Measurements from ENCODE around the gene CASP1.
"Not testable (repeated sequence)": the region's sequence is repeated elsewhere in the genome, so short reads cannot be mapped to it uniquely, and the experiment has no call there.

CASP1 gene

DNA sequence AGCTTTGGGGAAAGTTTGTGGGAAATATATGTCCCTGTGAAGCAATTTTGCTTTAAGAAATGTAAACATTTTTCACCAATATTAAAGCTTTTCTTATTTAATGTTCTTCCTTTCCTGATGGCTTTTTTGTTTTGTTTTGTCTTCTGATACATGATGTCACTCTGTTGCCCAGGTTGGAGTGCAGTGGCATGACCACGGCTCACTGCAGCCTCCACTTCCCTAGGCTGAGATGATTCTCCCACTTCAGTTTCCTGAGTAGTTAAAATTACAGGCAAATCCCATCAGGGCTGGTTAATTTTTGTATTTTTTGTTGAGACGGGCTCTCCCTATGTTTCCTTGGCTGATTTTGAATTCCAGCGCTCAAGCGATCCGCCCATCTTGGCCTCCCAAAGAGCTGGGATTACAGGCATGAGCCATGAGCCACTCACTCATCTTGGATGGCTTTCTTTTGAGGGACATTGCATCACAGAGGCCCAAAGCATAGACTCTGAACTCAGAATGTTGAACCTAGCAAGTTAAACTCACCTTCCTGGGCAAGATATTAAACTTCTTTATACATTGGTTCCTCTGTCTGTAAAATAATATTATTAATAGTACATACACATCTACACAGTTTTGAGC lies 10.8 kb upstream of the CASP1 start:
- DNase-seq: peak; percentile 25

DNA sequence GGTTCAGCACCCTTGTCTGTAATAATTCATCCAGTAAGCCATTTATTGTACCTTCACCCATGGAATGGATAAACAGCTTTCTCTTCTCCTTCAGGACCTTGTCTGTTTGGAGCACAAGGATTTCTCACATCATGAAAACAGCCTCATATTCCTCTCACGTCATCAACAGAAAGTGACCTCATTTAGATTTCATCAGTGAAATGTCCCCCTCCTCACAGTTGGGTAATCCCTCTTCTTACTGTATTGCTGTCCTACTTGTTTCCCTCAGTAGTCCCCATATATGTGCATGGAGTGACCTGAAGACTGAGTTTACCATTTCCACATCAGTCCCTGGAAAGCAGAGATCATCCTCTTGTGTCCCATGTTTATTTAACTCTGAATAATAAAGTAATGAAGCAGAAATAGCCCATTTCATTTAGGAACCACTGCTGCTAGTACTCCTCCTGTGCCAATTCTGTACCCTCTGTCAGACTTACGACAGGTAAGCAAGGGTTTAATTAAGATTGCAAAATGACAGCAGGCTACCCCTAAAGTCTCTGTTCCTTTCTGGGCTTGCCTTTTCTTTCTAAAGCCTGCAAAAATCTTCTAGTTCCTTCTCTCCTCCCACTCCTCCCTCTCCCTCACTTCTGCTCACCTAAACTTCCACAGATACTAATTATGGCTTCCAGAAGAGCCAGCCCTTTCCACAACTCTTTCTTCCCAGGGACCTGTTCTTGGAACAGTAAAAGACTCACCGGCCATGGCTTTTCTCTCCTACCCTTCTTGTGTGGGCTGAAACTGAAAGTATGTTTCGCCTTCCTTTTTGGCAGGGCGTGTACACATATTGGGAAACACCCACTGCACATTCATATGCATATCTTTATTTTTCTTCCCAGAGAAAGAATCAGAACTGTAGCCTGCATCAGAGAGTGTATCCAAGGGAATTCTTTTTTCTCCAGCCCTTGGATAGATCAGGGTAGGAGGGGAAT lies 9.9 kb upstream of the CASP1 start, which contains the start of gene CARD16:
TSS of gene CARD16 (minus strand) at position 779 of the 968 bp plus-strand sequence. CDS start at position 741, 38 bp downstream.
- DNase-seq: peak; percentile 54

- no peak for DNase-seq
These were observed 7.2 kb upstream of the CASP1 start for GRCh38 chr11:105042178-105042577.

DNA sequence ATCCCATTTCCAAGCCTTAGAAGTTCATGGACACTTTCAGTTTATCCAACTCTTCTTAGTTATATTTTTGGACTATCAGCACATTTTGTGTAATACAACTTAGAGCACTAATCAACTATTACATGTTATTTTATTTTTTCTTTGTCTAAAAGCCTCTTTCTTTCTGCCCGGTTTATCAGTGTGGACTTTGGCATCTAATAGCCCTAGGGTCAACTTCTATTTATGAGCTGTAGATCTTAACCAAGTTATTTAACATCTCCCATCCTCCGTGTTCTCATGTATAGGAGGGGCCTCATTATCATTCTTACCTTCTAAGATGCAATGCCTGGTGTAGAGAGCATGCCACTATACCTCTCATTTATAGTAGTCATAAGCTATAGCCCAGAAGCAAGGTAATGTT lies 5.8 kb upstream of the CASP1 start:
- no peak for DNase-seq

DNA sequence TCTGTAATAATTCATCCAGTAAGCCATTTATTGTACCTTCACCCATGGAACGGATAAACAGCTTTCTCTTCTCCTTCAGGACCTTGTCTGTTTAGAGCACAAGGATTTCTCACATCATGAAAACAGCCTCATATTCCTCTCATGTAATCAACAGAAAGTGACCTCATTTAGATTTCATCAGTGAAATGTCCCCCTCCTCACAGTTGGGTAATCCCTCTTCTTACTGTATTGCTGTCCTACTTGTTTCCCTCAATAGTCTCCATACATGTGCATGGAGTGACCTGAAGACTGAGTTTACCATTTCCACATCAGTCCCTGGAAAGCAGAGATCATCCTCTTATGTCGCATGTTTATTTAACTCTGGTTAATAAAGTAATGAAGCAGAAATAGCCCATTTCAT lies 556 bp downstream of the CASP1 start:
- DNase-seq: not testable (repeated sequence)

GRCh38 chr11:105033781-105034180 lies 1.2 kb downstream of the CASP1 start:
- DNase-seq: no peak

- no peak for DNase-seq
These were observed 1.6 kb downstream of the CASP1 start for GRCh38 chr11:105033343-105033742.

DNA sequence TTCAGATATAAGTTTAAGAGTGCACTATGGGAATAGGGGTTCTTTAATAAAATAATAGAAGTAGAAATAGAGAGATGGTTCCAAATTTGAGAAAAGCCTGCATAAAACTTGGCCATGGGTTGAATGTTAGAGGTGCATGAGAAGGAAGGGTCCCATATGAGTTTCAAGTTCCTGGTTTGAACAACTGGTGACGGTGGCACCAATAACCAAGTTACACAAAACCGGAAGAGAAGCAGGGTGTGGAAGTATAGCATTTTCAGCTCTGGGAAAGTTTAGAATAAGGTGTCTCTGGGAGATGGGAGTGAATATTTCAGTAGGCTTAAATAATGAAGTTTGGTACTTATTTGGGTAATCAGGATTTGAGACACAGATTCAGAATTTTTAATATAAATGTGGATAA lies 2.4 kb downstream of the CASP1 start:
- DNase-seq: no peak

- DNase-seq: no peak
These were observed 7.3 kb downstream of the CASP1 start for GRCh38 chr11:105027678-105028077.

DNA sequence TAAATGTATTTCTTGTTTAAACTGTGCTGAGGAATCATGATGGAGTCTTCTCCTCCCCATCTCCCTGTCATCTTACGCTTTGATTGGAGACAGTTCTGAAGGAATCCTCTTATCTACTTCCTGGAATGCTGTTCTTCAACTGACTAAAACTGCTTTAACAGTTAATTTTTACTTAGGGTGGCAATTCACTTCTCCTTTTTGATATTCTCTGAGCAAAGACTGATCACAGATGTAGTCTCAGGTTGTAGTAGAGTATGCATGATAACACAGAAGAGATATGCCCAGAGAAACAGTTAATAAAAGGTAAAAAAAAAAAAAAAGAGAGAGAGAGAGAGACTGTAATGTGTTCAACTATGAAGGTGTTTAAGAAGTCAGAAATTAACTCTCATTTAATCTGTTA lies 10.6 kb downstream of the CASP1 start:
- DNase-seq: no peak

DNA sequence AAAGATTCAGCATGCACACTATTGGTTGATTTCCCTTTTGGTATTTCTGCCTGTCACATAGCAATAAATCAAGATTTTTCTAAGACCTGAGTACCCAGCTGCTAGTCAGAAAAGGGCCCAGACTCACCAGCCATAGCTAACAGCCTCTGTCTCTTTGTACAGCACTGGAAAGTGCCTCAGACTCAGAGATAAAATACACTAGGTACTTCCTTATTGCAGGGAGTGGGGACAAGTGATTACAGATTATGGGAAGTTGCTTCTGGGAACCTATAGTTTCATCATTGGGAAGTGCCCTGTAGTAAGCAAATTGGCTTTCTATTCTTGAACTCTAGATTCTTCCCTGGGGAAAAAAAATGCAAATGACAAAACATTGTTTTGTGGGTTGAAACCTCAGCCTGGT lies 11.9 kb downstream of the CASP1 start, which contains the start of gene CASP5:
TSS of gene CASP5 (minus strand) at position 166 of the 400 bp plus-strand sequence. CDS start at position 134, 32 bp downstream.
- DNase-seq: no peak

GRCh38 chr11:105022527-105022926 lies 12.4 kb downstream of the CASP1 start:
- no peak for DNase-seq

DNA sequence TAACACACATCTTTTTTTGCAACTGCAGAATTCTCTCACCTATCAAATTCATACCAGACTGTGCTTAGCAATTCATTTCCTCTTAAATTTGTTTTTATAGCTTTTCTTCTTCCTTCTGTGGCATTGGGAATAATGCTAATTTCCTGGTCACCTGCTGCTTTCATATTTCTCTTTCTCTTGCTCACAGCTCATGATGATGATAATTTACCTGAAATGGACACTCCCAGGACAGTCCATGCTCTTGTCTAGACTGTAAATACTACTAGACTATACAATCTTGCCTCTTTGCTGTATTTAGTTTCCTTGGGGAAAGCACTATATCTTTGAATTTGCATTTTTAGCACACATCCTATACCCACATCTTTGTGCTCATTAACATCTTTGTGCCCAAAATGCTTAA lies 27.5 kb downstream of the CASP1 start:
- no peak for DNase-seq

- DNase-seq: no peak
These were observed 29.5 kb downstream of the CASP1 start for GRCh38 chr11:105005451-105005845.

DNA sequence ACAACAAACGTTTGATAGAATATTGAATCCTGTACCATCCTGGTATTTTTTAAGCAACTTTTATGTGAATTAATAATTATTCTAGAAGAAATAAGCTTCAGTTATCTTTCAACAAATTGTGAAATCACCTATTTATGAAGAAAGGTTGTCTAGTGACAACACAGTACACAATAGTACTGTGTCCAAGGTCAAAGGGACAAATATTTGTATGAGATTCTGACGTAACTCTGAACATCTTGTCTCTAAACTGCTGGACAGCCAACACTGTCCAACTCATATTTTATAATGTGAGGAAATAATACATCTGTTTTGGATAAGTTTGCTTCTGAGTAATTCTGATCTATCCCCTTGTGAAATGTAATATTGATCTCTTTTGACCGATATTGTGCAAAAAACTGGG lies 30.9 kb downstream of the CASP1 start:
- no peak for DNase-seq

DNA sequence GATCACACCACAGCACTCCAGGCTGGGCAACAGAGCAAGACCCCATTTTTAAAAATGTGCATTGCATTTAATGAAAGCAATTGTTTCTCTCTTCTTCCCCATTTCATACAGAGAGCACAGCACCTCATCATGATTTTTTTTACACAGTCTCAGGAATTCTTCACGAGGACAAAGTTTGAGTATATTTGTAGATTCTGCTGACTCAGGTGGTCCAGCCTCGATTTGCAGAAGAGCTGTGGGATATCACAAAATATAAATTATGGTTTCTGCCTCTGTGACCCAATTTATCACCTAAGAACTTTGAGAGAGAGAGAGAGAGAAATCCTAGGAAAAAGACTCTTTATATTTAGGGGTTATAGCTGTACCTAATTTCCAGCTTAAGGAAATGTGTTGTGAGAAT lies 31.8 kb downstream of the CASP1 start:
- DNase-seq: no peak

- DNase-seq: no peak
These were observed 34.1 kb downstream of the CASP1 start for GRCh38 chr11:105000797-105001196.

GRCh38 chr11:105000167-105000566 lies 34.8 kb downstream of the CASP1 start:
- peak; percentile 35 for DNase-seq

GRCh38 chr11:104999721-105000120 lies 35.2 kb downstream of the CASP1 start:
- DNase-seq: no peak

- no peak for DNase-seq
These were observed 37.7 kb downstream of the CASP1 start for GRCh38 chr11:104997288-104997687.

DNA sequence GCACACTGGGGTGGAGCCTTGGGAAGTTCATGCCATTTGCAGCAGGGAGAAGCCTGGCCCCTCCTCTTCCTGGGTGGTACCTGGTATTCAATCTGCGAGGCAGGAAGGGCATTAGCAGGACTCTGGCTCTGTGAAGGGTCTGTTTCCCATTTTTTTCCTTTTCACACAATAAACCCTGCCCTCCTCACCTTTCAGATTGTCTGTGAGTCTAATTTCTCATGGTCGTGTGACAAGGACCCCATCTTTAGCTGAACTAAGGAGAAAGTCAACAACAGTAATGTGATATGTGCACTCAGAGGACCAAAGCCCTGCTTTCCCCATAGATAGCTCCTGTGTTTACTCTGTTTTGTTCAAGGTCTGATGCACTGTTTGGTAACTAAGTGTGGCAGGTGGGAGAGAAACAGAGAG lies 39.9 kb downstream of the CASP1 start:
- no peak for DNase-seq

DNA sequence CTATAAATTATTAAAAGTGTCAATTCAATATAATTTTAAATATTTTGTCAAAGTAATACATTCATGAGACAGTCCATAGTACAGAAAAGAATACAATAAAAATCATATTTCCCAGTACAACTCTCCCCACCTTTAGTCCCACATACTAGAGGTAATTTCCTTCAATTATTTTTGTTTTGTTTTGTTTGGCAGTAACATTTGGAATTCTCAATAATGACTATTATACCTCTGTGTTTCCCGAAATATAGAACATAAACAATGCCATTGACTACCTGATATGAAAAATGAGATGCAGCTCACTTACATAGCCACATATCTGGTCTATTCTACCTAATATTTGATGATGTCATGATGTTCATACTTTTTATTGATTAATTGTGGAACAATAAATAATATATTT lies 42.2 kb downstream of the CASP1 start:
- no peak for DNase-seq

GRCh38 chr11:104991994-104992393 lies 43.0 kb downstream of the CASP1 start:
- DNase-seq: no peak

GRCh38 chr11:104984808-104985207 lies 50.1 kb downstream of the CASP1 start:
- no peak for DNase-seq

All from fibroblast of skin of back (primary cell).